Body of pancreas (tissue), 4 donors: ENCODE data around the gene TGFBR3.
"Not testable (repeated sequence)": the region's sequence is repeated elsewhere in the genome, so short reads cannot be mapped to it uniquely, and the experiment has no call there.

ENCODE experiments used
- POLR2A ChIP-seq, 3 donors: fragments of 450-650 bp; IDR thresholded peaks; one replicate each; pipeline ENCODE4 v1.6.1; 2016; ENCODE audit warnings: antibody characterized with exemption in 3 of 3, mild to moderate bottlenecking in 2 of 3
- TF ChIP-seq, protein P1 (sequence below), 7 experiments: fragments of 450-650 bp in 4 of 7; fragments of 200-600 bp in 3 of 7; sonication (generic) in 3 of 7; IDR thresholded peaks; one replicate each; pipeline ENCODE4 v1.5.1; 2016 to 2019; ENCODE audit warnings: antibody characterized with exemption in 7 of 7

DNA sequence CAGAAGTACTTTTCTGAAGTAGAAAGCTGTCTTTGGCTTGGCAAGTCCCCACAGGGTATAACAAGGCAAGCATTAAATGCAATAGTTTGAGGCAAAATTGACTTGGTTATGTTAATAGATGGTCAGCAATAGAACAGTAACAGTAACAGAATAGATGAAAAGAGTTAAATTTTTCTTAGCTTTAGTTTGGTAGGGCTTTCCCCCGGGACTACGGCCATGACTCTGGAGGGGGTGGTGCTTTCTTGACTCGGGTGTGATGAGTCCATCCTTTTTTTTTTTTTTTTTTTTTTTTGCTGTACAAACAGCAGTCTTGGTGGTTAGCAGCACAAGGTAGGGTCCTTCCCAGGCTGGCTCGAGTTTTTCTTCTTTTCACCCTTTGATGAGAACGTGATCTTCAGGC, 219.3 kb downstream of the TGFBR3 start:
- TF ChIP-seq POLR2A (IDR thresholded peaks at IDR 0.05), result not testable (repeated sequence)
- TF ChIP-seq, protein P1, sequence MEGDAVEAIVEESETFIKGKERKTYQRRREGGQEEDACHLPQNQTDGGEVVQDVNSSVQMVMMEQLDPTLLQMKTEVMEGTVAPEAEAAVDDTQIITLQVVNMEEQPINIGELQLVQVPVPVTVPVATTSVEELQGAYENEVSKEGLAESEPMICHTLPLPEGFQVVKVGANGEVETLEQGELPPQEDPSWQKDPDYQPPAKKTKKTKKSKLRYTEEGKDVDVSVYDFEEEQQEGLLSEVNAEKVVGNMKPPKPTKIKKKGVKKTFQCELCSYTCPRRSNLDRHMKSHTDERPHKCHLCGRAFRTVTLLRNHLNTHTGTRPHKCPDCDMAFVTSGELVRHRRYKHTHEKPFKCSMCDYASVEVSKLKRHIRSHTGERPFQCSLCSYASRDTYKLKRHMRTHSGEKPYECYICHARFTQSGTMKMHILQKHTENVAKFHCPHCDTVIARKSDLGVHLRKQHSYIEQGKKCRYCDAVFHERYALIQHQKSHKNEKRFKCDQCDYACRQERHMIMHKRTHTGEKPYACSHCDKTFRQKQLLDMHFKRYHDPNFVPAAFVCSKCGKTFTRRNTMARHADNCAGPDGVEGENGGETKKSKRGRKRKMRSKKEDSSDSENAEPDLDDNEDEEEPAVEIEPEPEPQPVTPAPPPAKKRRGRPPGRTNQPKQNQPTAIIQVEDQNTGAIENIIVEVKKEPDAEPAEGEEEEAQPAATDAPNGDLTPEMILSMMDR (IDR thresholded peaks at IDR 0.05), result not testable (repeated sequence)
